ENCODE results near the gene FAM47E.
"Not testable (repeated sequence)": the region's sequence is repeated elsewhere in the genome, so short reads cannot be mapped to it uniquely, and the experiment has no call there.

The FAM47E gene

GRCh38 chr4:76235915-76236314 lies 15.6 kb upstream of the FAM47E start:
- DNase-seq (ENCODE audit: low read depth) = no peak
- TF ChIP-seq CTCF (conservative IDR thresholded peaks at IDR 0.05; ENCODE audit: low read depth, low read length) = no peak
- H3K4me3 ChIP-seq (ENCODE audit: low read depth, low read length) = no peak overlapping the region

GRCh38 chr4:76238236-76238635 lies 13.3 kb upstream of the FAM47E start:
- H3K4me3 ChIP-seq (ENCODE audit: low read depth, low read length) = no peak overlapping the region
- TF ChIP-seq CTCF (conservative IDR thresholded peaks at IDR 0.05; ENCODE audit: low read depth, low read length) = no peak
- no peak for DNase-seq (ENCODE audit: low read depth)

- DNase-seq (ENCODE audit: low read depth) = no peak
- TF ChIP-seq CTCF (conservative IDR thresholded peaks at IDR 0.05; ENCODE audit: low read depth, low read length) = no peak
- H3K4me3 ChIP-seq (ENCODE audit: low read depth, low read length) = no peak overlapping the region
Measured at GRCh38 chr4:76238701-76239100, 12.8 kb upstream of the FAM47E start.

GRCh38 chr4:76240236-76240635 lies 11.3 kb upstream of the FAM47E start:
- no peak for DNase-seq (ENCODE audit: low read depth)
- no peak overlapping the region for H3K4me3 ChIP-seq (ENCODE audit: low read depth, low read length)
- no peak for TF ChIP-seq CTCF (conservative IDR thresholded peaks at IDR 0.05; ENCODE audit: low read depth, low read length)

GRCh38 chr4:76243877-76244276 lies 7.6 kb upstream of the FAM47E start:
- H3K4me3 ChIP-seq (ENCODE audit: low read depth, low read length); DNase-seq (ENCODE audit: low read depth): not testable (repeated sequence)

GRCh38 chr4:76246025-76246424 lies 5.5 kb upstream of the FAM47E start:
- DNase-seq (ENCODE audit: low read depth) = no peak
- TF ChIP-seq CTCF (conservative IDR thresholded peaks at IDR 0.05; ENCODE audit: low read depth, low read length) = no peak
- no peak overlapping the region for H3K4me3 ChIP-seq (ENCODE audit: low read depth, low read length)

GRCh38 chr4:76246852-76247251 lies 4.7 kb upstream of the FAM47E start:
- no peak overlapping the region for H3K4me3 ChIP-seq (ENCODE audit: low read depth, low read length)
- DNase-seq (ENCODE audit: low read depth) = no peak
- TF ChIP-seq CTCF (conservative IDR thresholded peaks at IDR 0.05; ENCODE audit: low read depth, low read length) = no peak

- TF ChIP-seq CTCF (conservative IDR thresholded peaks at IDR 0.05; ENCODE audit: low read depth, low read length) = no peak
- no peak overlapping the region for H3K4me3 ChIP-seq (ENCODE audit: low read depth, low read length)
- DNase-seq (ENCODE audit: low read depth) = no peak
Measured at GRCh38 chr4:76250962-76251361, 559 bp upstream of the FAM47E start.
